IMR-90 (cell line): ENCODE measurements around the gene C6orf15. TPM values are rescaled to one million over a fixed set of nuclear protein-coding genes. Genes with fewer than 3 reads are reported as not detected.

Experiments used
- ATAC-seq: fragments of 200-7000 bp; cut with Tn5 transposase; 2 replicates; pipeline ENCODE4 v1.9.1; 2020; ENCODE audit warnings: low read depth, mild to moderate bottlenecking, moderate library complexity
- BruUV-seq: library from RNA; stranded (reverse); fragments of 400-500 nt; replicated peaks from 2 replicates; lab custom pipeline; 2021; lab: Mats Ljungman, UMichigan
- CTCF ChIA-PET: fragments of 300-600 bp; formaldehyde crosslinking; extraction: SDS; loops from one replicate; lab custom pipeline; 2021; ENCODE audit warnings: antibody characterized with exemption; lab: Yijun Ruan, JAX
- POLR2A ChIA-PET: fragments of 300-600 bp; sonication (Branson Sonifier 250); formaldehyde crosslinking; loops from one replicate; lab custom pipeline; 2022; ENCODE audit warnings: antibody characterized with exemption; ENCODE audit not compliant: unreplicated experiment; lab: Charles Lee
- DNase-seq: peaks from one replicate; pipeline ENCODE4 v3.0.0; 2013
- H2AFZ ChIP-seq: replicated peaks from 2 replicates; pipeline ENCODE3; 2013; ENCODE audit warnings: low read length, mild to moderate bottlenecking; ENCODE audit not compliant: poor library complexity
- H2AK5ac ChIP-seq: 2 replicates; pipeline ENCODE4 v1.6.1; 2013; ENCODE audit warnings: low read depth, low read length, inconsistent platforms
- H2AK9ac ChIP-seq: replicated peaks from 2 replicates; pipeline ENCODE3; 2013; ENCODE audit warnings: mild to moderate bottlenecking, low read depth, low read length, moderate library complexity; ENCODE audit not compliant: poor library complexity
- H2BK120ac ChIP-seq: 2 replicates; pipeline ENCODE4 v1.6.1; 2013; ENCODE audit warnings: low read depth, low read length, inconsistent platforms
- H2BK15ac ChIP-seq: 3 replicates; pipeline ENCODE4 v1.6.1; 2013; ENCODE audit warnings: low read depth, low read length, inconsistent platforms
- H2BK20ac ChIP-seq: 2 replicates; pipeline ENCODE4 v1.6.1; 2013; ENCODE audit warnings: low read depth, mild to moderate bottlenecking, inconsistent platforms, low read length, moderate library complexity
- H2BK5ac ChIP-seq: 2 replicates; pipeline ENCODE4 v1.6.1; 2013; ENCODE audit warnings: mild to moderate bottlenecking, low read depth, low read length, inconsistent platforms; ENCODE audit not compliant: poor library complexity, severe bottlenecking
- H3K14ac ChIP-seq: replicated peaks from 2 replicates; pipeline ENCODE4 v1.6.1; 2013; ENCODE audit warnings: low read depth, low read length, inconsistent platforms
- H3K18ac ChIP-seq: 2 replicates; pipeline ENCODE4 v1.6.1; 2013; ENCODE audit warnings: low read depth, low read length, control low read depth
- H3K23ac ChIP-seq: 2 replicates; pipeline ENCODE4 v1.6.1; 2013; ENCODE audit warnings: low read depth, low read length, inconsistent platforms
- H3K27ac ChIP-seq: 2 replicates; pipeline ENCODE4 v1.5.1; 2013; ENCODE audit warnings: mild to moderate bottlenecking, control low read depth, low read length; ENCODE audit not compliant: insufficient read depth
- H3K27me3 ChIP-seq: 2 replicates; pipeline ENCODE4 v1.6.1; 2013; ENCODE audit warnings: low read length; ENCODE audit not compliant: control insufficient read depth, insufficient read depth
- H3K36me3 ChIP-seq: 2 replicates; pipeline ENCODE4 v1.6.1; 2013; ENCODE audit warnings: low read length, mixed read lengths; ENCODE audit not compliant: control insufficient read depth, insufficient read depth
- H3K4ac ChIP-seq: 2 replicates; pipeline ENCODE4 v1.6.1; 2013; ENCODE audit warnings: low read depth, low read length, inconsistent platforms
- H3K4me1 ChIP-seq: 2 replicates; pipeline ENCODE4 v1.6.1; 2013; ENCODE audit warnings: low read length, mixed read lengths; ENCODE audit not compliant: control insufficient read depth, insufficient read depth
- H3K4me2 ChIP-seq: 2 replicates; pipeline ENCODE4 v1.6.1; 2013; ENCODE audit warnings: low read depth, mild to moderate bottlenecking, control low read depth, low read length, moderate library complexity
- H3K4me3 ChIP-seq: 2 replicates; pipeline ENCODE4 v1.5.1; 2013; ENCODE audit warnings: low read depth, mild to moderate bottlenecking, control low read depth, low read length, moderate library complexity; ENCODE audit not compliant: insufficient read depth
- H3K56ac ChIP-seq: 2 replicates; pipeline ENCODE4 v1.6.1; 2013; ENCODE audit warnings: low read length, inconsistent platforms; ENCODE audit not compliant: insufficient read depth; ENCODE audit errors: extremely low read depth
- H3K79me1 ChIP-seq, 2 experiments: 2 replicates each; pipeline ENCODE4 v1.6.1; 2013; ENCODE audit warnings: low read length in 2 of 2, inconsistent platforms in 1 of 2, low read depth in 1 of 2
- H3K9ac ChIP-seq: 2 replicates; pipeline ENCODE4 v1.6.1; 2013; ENCODE audit warnings: low read depth, low read length, control low read depth
- H3K9me1 ChIP-seq: 2 replicates; pipeline ENCODE4 v1.6.1; 2013; ENCODE audit warnings: low read length, inconsistent platforms; ENCODE audit not compliant: insufficient read depth
- H3K9me3 ChIP-seq: 2 replicates; pipeline ENCODE4 v1.6.1; 2013; ENCODE audit warnings: low read length; ENCODE audit not compliant: control insufficient read depth, insufficient read depth
- H4K20me1 ChIP-seq: 2 replicates; pipeline ENCODE4 v1.6.1; 2013; ENCODE audit warnings: low read length, inconsistent platforms; ENCODE audit not compliant: insufficient read depth
- H4K5ac ChIP-seq: 2 replicates; pipeline ENCODE4 v1.6.1; 2013; ENCODE audit warnings: mild to moderate bottlenecking, low read depth, low read length, control low read depth
- H4K8ac ChIP-seq, 2 experiments: 2 replicates each; pipeline ENCODE4 v1.6.1; 2013; ENCODE audit warnings: low read depth in 2 of 2, low read length in 2 of 2, control low read depth in 1 of 2, inconsistent platforms in 1 of 2
- H4K91ac ChIP-seq: 2 replicates; pipeline ENCODE4 v1.6.1; 2013; ENCODE audit warnings: low read depth, low read length, inconsistent platforms; ENCODE audit not compliant: insufficient read depth
- BHLHE40 ChIP-seq: fragments of 150-350 bp; IDR thresholded peaks from 2 replicates; pipeline ENCODE4 v1.6.1; 2016; ENCODE audit warnings: mild to moderate bottlenecking, low read depth, low read length
- CEBPB ChIP-seq: IDR thresholded peaks from 2 replicates; pipeline ENCODE4 v1.6.1; 2012; ENCODE audit warnings: low read depth, low read length, improper control_type of control experiment
- CHD1 ChIP-seq: IDR thresholded peaks from 2 replicates; pipeline ENCODE4 v1.6.1; 2012; ENCODE audit warnings: low read depth, low read length, improper control_type of control experiment
- ELK1 ChIP-seq: fragments of 150-350 bp; IDR thresholded peaks from 2 replicates; pipeline ENCODE4 v1.6.1; 2016; ENCODE audit warnings: low read depth, mild to moderate bottlenecking, low read length, moderate library complexity, borderline replicate concordance
- FOS ChIP-seq: fragments of 150-350 bp; IDR thresholded peaks from 2 replicates; pipeline ENCODE4 v1.6.1; 2016; ENCODE audit warnings: low read depth, low read length
- MAFK ChIP-seq: IDR thresholded peaks from 2 replicates; pipeline ENCODE4 v1.6.1; 2012; ENCODE audit warnings: low read depth, low read length, improper control_type of control experiment
- MAZ ChIP-seq: IDR thresholded peaks from 2 replicates; pipeline ENCODE4 v1.6.1; 2012; ENCODE audit warnings: low read depth, mild to moderate bottlenecking, low read length, improper control_type of control experiment, moderate library complexity, borderline replicate concordance
- MXI1 ChIP-seq: IDR thresholded peaks from 2 replicates; pipeline ENCODE4 v1.6.1; 2012; ENCODE audit warnings: low read depth, mild to moderate bottlenecking, low read length, moderate library complexity, borderline replicate concordance
- NFE2L2 ChIP-seq: fragments of 150-350 bp; IDR thresholded peaks from 2 replicates; pipeline ENCODE4 v1.6.1; 2016; ENCODE audit warnings: low read depth, mild to moderate bottlenecking, low read length
- POLR2A ChIP-seq: IDR thresholded peaks from 2 replicates; pipeline ENCODE4 v1.6.1; 2012; ENCODE audit warnings: mild to moderate bottlenecking, low read depth, low read length
- RAD21 ChIP-seq: IDR thresholded peaks from 2 replicates; pipeline ENCODE4 v1.6.1; 2012; ENCODE audit warnings: low read length, improper control_type of control experiment
- RCOR1 ChIP-seq: IDR thresholded peaks from 2 replicates; pipeline ENCODE4 v1.6.1; 2012; ENCODE audit warnings: mild to moderate bottlenecking, low read length, improper control_type of control experiment; ENCODE audit not compliant: insufficient replicate concordance
- RFX5 ChIP-seq: IDR thresholded peaks from 2 replicates; pipeline ENCODE4 v1.8.0; 2012; ENCODE audit warnings: low read depth, mild to moderate bottlenecking, low read length, moderate library complexity
- SMC3 ChIP-seq: fragments of 150-350 bp; IDR thresholded peaks from 2 replicates; pipeline ENCODE4 v1.6.1; 2016; ENCODE audit warnings: low read depth, mild to moderate bottlenecking, antibody characterized with exemption, low read length, moderate library complexity
- whole genome bisulfite sequencing, 2 experiments: methylation state at CpG; one replicate each; pipeline versions ENCODE4 v1.1.5 to v1.1.7; 2013; ENCODE audit warnings: missing lambda C conversion rate in 2 of 2; ENCODE audit not compliant: insufficient read length in 1 of 2; ENCODE audit errors: extremely low coverage in 2 of 2; 5-methylcytosine and 5-hydroxymethylcytosine counted together
- dilution Hi-C: fragments of 300-500 bp; cut with HindIII; formaldehyde crosslinking; loops from one replicate; pipeline ENCODE4 v1.14.3; 2018; ENCODE audit warnings: low sequenced_read_pairs; ENCODE audit not compliant: unreplicated experiment
- in situ Hi-C: fragments of 300-500 bp; cut with MboI; formaldehyde crosslinking; loops from 3 replicates; pipeline ENCODE4 v1.14.3; 2019; ENCODE audit warnings: low sequenced_read_pairs, inconsistent platforms, mixed read lengths
- intact Hi-C: fragments of 100-400 bp; cut with micrococcal nuclease; formaldehyde crosslinking; loops from 2 replicates; pipeline ENCODE4 v1.10.0; 2022
- polyA plus RNA-seq, 3 experiments: library from polyadenylated mRNA; depleted of rRNA; stranded (reverse); fragments of >200 nt; gene quantifications; 2 replicates each; pipeline ENCODE4 v1.2.3, GENCODE V29; 2012; ENCODE audit warnings: low replicate concordance in 1 of 3
- total RNA-seq: library from RNA; depleted of rRNA; stranded (reverse); fragments of >200 nt; gene quantifications from 2 replicates; pipeline ENCODE4 v1.2.3, GENCODE V29; 2012
- TF ChIP-seq, protein P1 (sequence below): fragments of 150-350 bp; IDR thresholded peaks from 2 replicates; pipeline ENCODE4 v1.6.1; 2017; ENCODE audit warnings: mild to moderate bottlenecking, antibody characterized with exemption, low read length, low read depth
- TF ChIP-seq, protein P2 (sequence below): conservative IDR thresholded peaks from 2 replicates; pipeline ENCODE4 v1.5.1; 2012; ENCODE audit warnings: mild to moderate bottlenecking, low read depth, low read length, improper control_type of control experiment

Gene C6orf15
- total and polyA plus RNA-seq, 2 of the 4 experiments (the other 2 are of a cell fraction): not detected

DNA sequence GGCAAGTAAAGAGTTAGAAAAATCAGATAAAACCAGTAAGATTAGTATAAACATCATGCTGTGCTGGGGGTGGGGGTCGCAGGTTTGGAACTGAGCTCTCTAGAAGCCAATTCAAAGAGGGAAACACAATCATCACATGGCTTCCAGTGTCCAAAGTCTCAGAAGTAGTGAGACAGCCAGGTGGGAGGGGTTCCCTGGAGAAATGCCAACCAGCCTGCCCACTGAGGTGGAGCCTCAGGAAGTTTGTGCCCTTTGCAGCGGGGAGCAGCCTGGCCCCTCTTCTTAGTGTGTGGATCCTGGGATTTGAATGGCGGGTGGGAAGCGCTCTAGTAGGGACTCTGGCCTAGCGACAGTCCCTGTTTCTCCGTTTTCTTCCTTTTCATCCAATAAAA is 21.4 kb downstream of the C6orf15 start:
- no peaks in the 10 kb centered on the region for H3K79me1 ChIP-seq
- H2BK5ac ChIP-seq: no peak overlapping the region
- no peak overlapping the region for H2AK9ac ChIP-seq
- H2BK15ac ChIP-seq: no peak overlapping the region
- H4K91ac ChIP-seq: no peak overlapping the region
- in situ Hi-C loops: loop anchor here (25.0 kb wide), 1 partner anchor 604 kb away; the partner anchor contains the start of gene HLA-E
- no peak for DNase-seq
- no peak overlapping the region for H3K18ac ChIP-seq
- no peak overlapping the region for H3K4ac ChIP-seq
- 0 out of 2 replicates have a peak, but pooled peaks cover 3% of the 10 kb centered on the region for H4K20me1 ChIP-seq
- no peak overlapping the region for H3K4me2 ChIP-seq
- dilution Hi-C loops: no loop called here
- H3K9me1 ChIP-seq: no peaks in the 10 kb centered on the region
- H2BK120ac ChIP-seq: no peak overlapping the region
- H3K4me3 ChIP-seq: no peak overlapping the region
- H3K36me3 ChIP-seq: no peaks in the 10 kb centered on the region
- no peak overlapping the region for H3K23ac ChIP-seq
- H3K9me3 ChIP-seq: peaks cover 2% of the 10 kb centered on the region; the same call in 1 of the 2 replicates
- no peak for TF ChIP-seq RAD21
- no peak for TF ChIP-seq CHD1
- TF ChIP-seq MAZ: no peak
- TF ChIP-seq, protein P1, sequence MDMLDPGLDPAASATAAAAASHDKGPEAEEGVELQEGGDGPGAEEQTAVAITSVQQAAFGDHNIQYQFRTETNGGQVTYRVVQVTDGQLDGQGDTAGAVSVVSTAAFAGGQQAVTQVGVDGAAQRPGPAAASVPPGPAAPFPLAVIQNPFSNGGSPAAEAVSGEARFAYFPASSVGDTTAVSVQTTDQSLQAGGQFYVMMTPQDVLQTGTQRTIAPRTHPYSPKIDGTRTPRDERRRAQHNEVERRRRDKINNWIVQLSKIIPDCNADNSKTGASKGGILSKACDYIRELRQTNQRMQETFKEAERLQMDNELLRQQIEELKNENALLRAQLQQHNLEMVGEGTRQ: no peak
- no peak for TF ChIP-seq RCOR1
- no peak for TF ChIP-seq RFX5
- no peak for TF ChIP-seq FOS
- TF ChIP-seq BHLHE40: no peak
- TF ChIP-seq CEBPB: no peak
- TF ChIP-seq POLR2A: no peak
- TF ChIP-seq MAFK: no peak
- no peak for TF ChIP-seq ELK1
- TF ChIP-seq NFE2L2: no peak
- TF ChIP-seq, protein P2, sequence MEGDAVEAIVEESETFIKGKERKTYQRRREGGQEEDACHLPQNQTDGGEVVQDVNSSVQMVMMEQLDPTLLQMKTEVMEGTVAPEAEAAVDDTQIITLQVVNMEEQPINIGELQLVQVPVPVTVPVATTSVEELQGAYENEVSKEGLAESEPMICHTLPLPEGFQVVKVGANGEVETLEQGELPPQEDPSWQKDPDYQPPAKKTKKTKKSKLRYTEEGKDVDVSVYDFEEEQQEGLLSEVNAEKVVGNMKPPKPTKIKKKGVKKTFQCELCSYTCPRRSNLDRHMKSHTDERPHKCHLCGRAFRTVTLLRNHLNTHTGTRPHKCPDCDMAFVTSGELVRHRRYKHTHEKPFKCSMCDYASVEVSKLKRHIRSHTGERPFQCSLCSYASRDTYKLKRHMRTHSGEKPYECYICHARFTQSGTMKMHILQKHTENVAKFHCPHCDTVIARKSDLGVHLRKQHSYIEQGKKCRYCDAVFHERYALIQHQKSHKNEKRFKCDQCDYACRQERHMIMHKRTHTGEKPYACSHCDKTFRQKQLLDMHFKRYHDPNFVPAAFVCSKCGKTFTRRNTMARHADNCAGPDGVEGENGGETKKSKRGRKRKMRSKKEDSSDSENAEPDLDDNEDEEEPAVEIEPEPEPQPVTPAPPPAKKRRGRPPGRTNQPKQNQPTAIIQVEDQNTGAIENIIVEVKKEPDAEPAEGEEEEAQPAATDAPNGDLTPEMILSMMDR: no peak
- TF ChIP-seq SMC3: no peak
- no peak for TF ChIP-seq MXI1
- CTCF ChIA-PET: no interaction called here
- no peak overlapping the region for H3K14ac ChIP-seq
- H3K9ac ChIP-seq: no peak overlapping the region
- no peak overlapping the region for H4K8ac ChIP-seq
- H2AK5ac ChIP-seq: no peak overlapping the region
- no peak overlapping the region for H3K56ac ChIP-seq
- ATAC-seq: no peak
- peaks cover 5% of the 10 kb centered on the region for H3K4me1 ChIP-seq
- BruUV-seq: no TSS peak
- no peak overlapping the region for H4K5ac ChIP-seq
- intact Hi-C loops: no loop called here
- no peak overlapping the region for H2BK20ac ChIP-seq
- H3K27ac ChIP-seq: no peak overlapping the region
- POLR2A ChIA-PET: no interaction called here
- no peaks in the 10 kb centered on the region; the same call in none of the 2 replicates for H3K27me3 ChIP-seq
- H2AFZ ChIP-seq: no peak overlapping the region
- WGBS, 2 experiments: 67% methylated on average over 1 of the region's 6 CpGs; no CpG with 5 or more reads in 1 of the 2 experiments
